ENCODE measurements around the gene DBT. TPM values are rescaled to one million over a fixed set of nuclear protein-coding genes. Genes with fewer than 3 reads are reported as not detected.
"Not testable (repeated sequence)": the region's sequence is repeated elsewhere in the genome, so short reads cannot be mapped to it uniquely, and the experiment has no call there.

Gene DBT
- 10 to 100 TPM in 2 of 3 donors, 1 to 10 TPM in 1; 9.7 to 11.5 (median 11.3) TPM for total RNA-seq

DNA sequence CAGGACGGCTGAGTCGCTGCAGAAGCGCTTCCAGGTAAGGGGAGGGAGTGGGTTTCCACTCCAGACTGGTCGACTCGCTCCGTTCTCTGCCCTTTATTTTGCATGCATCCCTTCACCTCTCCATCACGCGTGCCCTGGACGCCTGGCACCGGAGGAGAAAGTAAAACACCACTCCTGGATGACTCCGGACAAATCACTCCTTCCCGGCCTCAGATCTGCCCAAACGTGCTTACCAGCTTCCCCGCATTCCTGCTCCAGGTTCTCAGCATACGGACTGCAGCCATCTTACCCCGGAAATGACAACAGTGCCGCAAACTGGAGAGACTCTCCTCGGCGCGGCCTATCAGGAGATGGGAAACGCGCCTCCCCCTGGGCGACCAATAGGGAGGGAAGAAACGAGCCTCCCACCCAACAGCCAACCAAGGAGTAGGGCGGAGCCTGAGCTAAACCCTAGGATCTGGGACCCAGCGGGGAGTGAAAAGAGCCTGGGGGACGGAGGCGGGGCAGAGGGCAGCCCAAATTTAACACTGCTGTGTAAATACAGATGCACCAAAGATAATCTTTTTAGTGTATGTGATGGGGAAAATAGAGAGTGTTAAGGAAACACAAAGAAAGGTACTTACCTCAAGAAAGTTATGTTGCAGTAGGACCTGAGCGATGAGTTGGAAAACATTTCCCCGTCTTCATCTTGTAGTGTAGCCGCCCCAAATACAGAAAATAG, at the start of gene DBT:
DBT (minus strand) TSS at position 298 of the 721 bp plus-strand sequence; CDS start at position 284, 14 bp downstream.
- H3K9me3 Mint-ChIP-seq = no peaks in the 10 kb centered on the region
- peak; percentile 85 for DNase-seq
- H3K4me3 Mint-ChIP-seq = no peak within 1 kb of the TSS
- ATAC-seq = peak; percentile 100
- peaks cover 13% of the 10 kb centered on the region for H3K4me1 Mint-ChIP-seq (ENCODE audit: low read depth)
- H3K36me3 Mint-ChIP-seq (ENCODE audit: insufficient read depth) = no peaks in the 10 kb centered on the region
- H3K27me3 Mint-ChIP-seq (ENCODE audit: low read depth) = no peaks in the 10 kb centered on the region

DNA sequence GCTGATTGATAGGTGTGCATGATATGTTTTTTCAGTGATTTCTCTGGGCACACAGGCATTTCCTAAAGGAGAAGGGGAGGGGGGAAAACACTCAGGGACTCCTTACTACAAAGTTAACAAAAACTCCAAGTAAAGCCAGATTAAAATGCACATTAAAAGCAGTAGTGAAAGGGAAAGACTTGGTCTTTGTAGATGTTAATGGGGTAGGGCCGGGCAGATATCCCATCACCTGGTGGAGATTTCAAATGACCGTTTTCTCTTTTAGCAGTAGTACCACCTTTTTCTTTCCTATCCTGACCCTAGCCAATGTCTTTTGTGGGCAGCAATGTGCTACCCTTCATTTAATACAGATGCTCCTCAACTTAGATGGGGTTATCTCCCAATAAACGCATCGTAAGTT, 48.9 kb upstream of the DBT start:
- peaks cover 8% of the 10 kb centered on the region for H3K4me1 Mint-ChIP-seq (ENCODE audit: low read depth)
- H3K36me3 Mint-ChIP-seq (ENCODE audit: insufficient read depth) = peaks cover 7% of the 10 kb centered on the region
- DNase-seq = no peak
- ATAC-seq = no peak
- no peak overlapping the region for H3K4me3 Mint-ChIP-seq
- no peaks in the 10 kb centered on the region for H3K27me3 Mint-ChIP-seq (ENCODE audit: low read depth)
- peaks cover 5% of the 10 kb centered on the region for H3K9me3 Mint-ChIP-seq

DNA sequence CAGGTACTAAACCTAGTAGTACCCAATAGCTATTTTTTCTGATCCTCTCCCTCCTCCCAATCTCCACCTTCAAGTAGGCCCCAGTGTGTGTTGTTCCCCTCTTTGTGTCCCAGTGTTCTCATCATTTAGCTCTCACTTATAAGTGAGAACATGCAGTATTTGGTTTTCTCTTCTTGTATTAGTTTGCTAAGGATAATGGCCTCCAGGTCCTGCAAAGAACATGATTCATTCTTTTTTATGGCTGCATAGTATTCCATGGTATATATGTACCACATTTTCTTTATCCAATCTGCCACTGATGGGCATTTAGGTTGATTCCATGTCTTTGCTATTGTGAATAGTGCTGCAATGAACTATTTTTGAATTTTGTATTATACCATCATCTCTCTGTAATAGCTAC, 47.4 kb upstream of the DBT start:
- ATAC-seq; H3K27me3 Mint-ChIP-seq (ENCODE audit: low read depth); H3K4me1 Mint-ChIP-seq (ENCODE audit: low read depth); H3K4me3 Mint-ChIP-seq; DNase-seq; H3K9me3 Mint-ChIP-seq: not testable (repeated sequence)
- peaks cover 16% of the 10 kb centered on the region for H3K36me3 Mint-ChIP-seq (ENCODE audit: insufficient read depth)

DNA sequence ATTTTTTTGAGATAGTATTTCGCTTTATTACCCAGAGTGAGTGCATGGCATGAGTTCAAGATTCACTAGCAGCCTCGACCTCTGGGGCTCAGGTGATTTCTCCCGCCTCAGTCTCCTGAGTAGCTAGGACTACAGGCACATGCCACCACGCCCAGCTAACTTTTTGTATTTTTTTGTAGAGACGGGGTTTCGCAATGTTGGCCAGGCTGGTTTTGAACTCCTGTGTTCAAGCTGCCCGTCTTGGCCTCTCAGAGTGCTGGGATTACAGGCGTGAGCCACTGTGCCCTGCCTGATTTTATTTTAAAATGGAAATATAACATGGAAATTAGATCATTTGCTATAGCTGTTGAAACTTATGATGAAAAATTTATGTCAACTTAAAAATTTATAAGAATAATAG, 46.5 kb upstream of the DBT start:
- no peak for ATAC-seq
- H3K4me1 Mint-ChIP-seq (ENCODE audit: low read depth) = peaks cover 10% of the 10 kb centered on the region
- H3K4me3 Mint-ChIP-seq = no peak overlapping the region
- no peak for DNase-seq
- H3K36me3 Mint-ChIP-seq (ENCODE audit: insufficient read depth) = peaks cover 16% of the 10 kb centered on the region
- no peaks in the 10 kb centered on the region for H3K27me3 Mint-ChIP-seq (ENCODE audit: low read depth)
- peaks cover 5% of the 10 kb centered on the region for H3K9me3 Mint-ChIP-seq

DNA sequence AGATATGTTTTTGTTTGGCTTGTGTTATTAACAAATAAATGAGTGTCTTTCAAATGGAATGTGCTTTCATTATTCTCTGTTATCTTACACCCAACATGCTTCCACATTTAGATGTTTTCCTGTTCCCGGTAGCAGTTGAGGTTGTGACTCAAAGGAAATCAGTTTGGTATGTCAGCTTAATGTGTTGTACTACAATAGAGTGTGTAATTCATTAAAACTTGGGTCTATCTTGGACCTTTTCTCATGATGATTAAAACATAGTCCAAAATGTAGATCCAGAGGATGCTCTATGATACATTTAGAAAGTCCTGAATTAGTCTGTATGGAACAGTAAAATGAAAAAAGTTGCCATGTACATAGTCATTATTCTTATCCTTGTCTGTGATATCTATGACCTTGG, 43.1 kb upstream of the DBT start:
- no peak for DNase-seq
- H3K36me3 Mint-ChIP-seq (ENCODE audit: insufficient read depth) = peaks cover 21% of the 10 kb centered on the region
- ATAC-seq = no peak
- peaks cover 5% of the 10 kb centered on the region for H3K9me3 Mint-ChIP-seq
- peaks cover 2% of the 10 kb centered on the region for H3K4me1 Mint-ChIP-seq (ENCODE audit: low read depth)
- H3K4me3 Mint-ChIP-seq = no peak overlapping the region
- no peaks in the 10 kb centered on the region for H3K27me3 Mint-ChIP-seq (ENCODE audit: low read depth)

GRCh38 chr1:100290291-100290690, 40.7 kb upstream of the DBT start:
- Mint-ChIP-seq H3K9me3 (no peaks in the 10 kb centered on the region), H3K4me1 (ENCODE audit: low read depth) (peaks cover 2% of the 10 kb centered on the region), H3K36me3 (ENCODE audit: insufficient read depth) (peaks cover 24% of the 10 kb centered on the region), H3K4me3 (no peak overlapping the region), H3K27me3 (ENCODE audit: low read depth) (no peaks in the 10 kb centered on the region)
- ATAC-seq = no peak
- DNase-seq = no peak

DNA sequence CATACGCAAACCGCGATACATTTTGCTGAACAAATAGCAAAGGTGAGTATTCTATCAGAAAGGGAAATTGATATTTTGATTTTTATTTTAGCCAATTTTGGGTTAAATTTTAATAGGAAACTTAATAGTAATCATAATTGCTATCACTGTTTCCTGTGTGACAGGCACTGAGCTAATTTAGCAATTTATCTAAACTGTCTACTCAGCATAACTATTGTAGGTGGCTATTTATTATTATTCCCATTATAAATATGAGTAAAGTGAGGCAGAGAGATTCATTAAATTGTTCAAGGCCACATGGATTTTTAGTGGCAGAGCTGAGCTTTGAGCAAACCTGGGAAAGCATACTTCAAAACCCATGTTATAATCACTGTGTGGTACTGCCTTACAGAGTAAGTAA, 37.5 kb upstream of the DBT start:
- no peak for ATAC-seq
- Mint-ChIP-seq H3K27me3 (ENCODE audit: low read depth) (no peaks in the 10 kb centered on the region), H3K9me3 (no peaks in the 10 kb centered on the region), H3K4me1 (ENCODE audit: low read depth) (no peaks in the 10 kb centered on the region), H3K36me3 (ENCODE audit: insufficient read depth) (peaks cover 19% of the 10 kb centered on the region), H3K4me3 (no peak overlapping the region)
- DNase-seq = no peak

DNA sequence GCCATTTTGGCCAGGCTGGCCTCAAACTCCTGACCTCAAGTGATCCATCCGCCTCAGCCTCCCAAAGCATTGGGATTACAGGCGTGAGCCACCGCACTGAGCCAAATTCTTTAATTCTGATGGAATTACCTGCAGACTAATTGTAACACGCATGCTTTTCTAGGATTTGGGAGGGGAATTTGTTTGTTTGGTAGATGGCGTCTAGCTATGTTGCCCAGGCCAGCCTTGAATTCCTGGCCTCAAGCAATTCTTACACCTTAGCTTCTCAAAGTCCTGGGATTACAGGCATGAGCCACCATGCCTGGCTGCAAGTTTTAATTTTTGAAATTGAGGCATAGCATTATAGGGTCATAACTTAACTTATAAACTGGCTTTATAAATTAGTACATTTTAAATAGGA, 35.0 kb upstream of the DBT start:
- Mint-ChIP-seq H3K27me3 (ENCODE audit: low read depth) (no peaks in the 10 kb centered on the region), H3K4me3 (no peak overlapping the region)

GRCh38 chr1:100279954-100280682, 30.5 kb upstream of the DBT start:
- peaks cover 38% of the 10 kb centered on the region for H3K36me3 Mint-ChIP-seq (ENCODE audit: insufficient read depth)
- H3K4me1 Mint-ChIP-seq (ENCODE audit: low read depth) = peaks cover 22% of the 10 kb centered on the region
- no peak overlapping the region for H3K4me3 Mint-ChIP-seq
- H3K9me3 Mint-ChIP-seq = no peaks in the 10 kb centered on the region
- ATAC-seq = no peak
- no peak for DNase-seq
- no peaks in the 10 kb centered on the region for H3K27me3 Mint-ChIP-seq (ENCODE audit: low read depth)

More for the DNA sequence above, 35.0 kb upstream of the DBT start:
- ATAC-seq = no peak
- Mint-ChIP-seq H3K4me1 (ENCODE audit: low read depth) (peaks cover 5% of the 10 kb centered on the region), H3K9me3 (no peaks in the 10 kb centered on the region), H3K36me3 (ENCODE audit: insufficient read depth) (peaks cover 23% of the 10 kb centered on the region)
- DNase-seq = no peak

GRCh38 chr1:100279358-100279923, 29.8 kb upstream of the DBT start:
- H3K27me3 Mint-ChIP-seq (ENCODE audit: low read depth) = no peaks in the 10 kb centered on the region
- DNase-seq = no peak
- H3K36me3 Mint-ChIP-seq (ENCODE audit: insufficient read depth) = peaks cover 39% of the 10 kb centered on the region
- H3K4me3 Mint-ChIP-seq = no peak overlapping the region
- no peak for ATAC-seq
- peaks cover 22% of the 10 kb centered on the region for H3K4me1 Mint-ChIP-seq (ENCODE audit: low read depth)
- H3K9me3 Mint-ChIP-seq = no peaks in the 10 kb centered on the region

- no peaks in the 10 kb centered on the region for H3K9me3 Mint-ChIP-seq
- H3K4me3 Mint-ChIP-seq = no peak overlapping the region
- peaks cover 43% of the 10 kb centered on the region for H3K36me3 Mint-ChIP-seq (ENCODE audit: insufficient read depth)
- H3K27me3 Mint-ChIP-seq (ENCODE audit: low read depth) = no peaks in the 10 kb centered on the region
- DNase-seq (peak; percentile 24), ATAC-seq (no peak)
- peaks cover 27% of the 10 kb centered on the region for H3K4me1 Mint-ChIP-seq (ENCODE audit: low read depth)
Observed at GRCh38 chr1:100277866-100278265, 28.2 kb upstream of the DBT start.

GRCh38 chr1:100268202-100268601, 18.6 kb upstream of the DBT start:
- DNase-seq = no peak
- ATAC-seq = no peak
- no peaks in the 10 kb centered on the region for H3K27me3 Mint-ChIP-seq (ENCODE audit: low read depth)
- H3K36me3 Mint-ChIP-seq (ENCODE audit: insufficient read depth) = peaks cover 30% of the 10 kb centered on the region
- H3K4me3 Mint-ChIP-seq = peak overlapping the region; percentile 100
- peaks cover 48% of the 10 kb centered on the region for H3K4me1 Mint-ChIP-seq (ENCODE audit: low read depth)
- H3K9me3 Mint-ChIP-seq = no peaks in the 10 kb centered on the region

DNA sequence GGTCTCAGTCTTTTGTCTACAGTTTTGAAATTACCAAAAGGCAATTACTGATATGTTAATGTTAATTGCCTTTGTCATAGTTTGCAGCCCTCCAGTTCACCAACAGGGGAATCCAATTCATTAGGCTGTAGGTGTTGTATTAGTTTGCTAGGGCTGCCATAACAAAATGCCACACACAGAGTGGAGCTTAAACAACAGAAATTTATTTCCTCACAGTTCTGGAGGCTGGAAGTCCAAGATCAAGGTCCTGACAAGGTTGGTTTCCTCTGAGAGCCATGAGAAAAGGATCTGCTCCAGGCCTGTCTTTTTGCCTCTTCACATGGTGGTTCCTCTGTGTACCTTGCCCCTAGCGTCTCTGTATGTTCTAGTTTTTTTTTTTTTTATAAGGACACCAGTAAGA, 17.6 kb upstream of the DBT start:
- no peaks in the 10 kb centered on the region for H3K27me3 Mint-ChIP-seq (ENCODE audit: low read depth)
- DNase-seq = no peak
- H3K4me1 Mint-ChIP-seq (ENCODE audit: low read depth) = peaks cover 48% of the 10 kb centered on the region
- ATAC-seq = no peak
- H3K4me3 Mint-ChIP-seq = peak overlapping the region; percentile 100
- H3K9me3 Mint-ChIP-seq = no peaks in the 10 kb centered on the region
- peaks cover 30% of the 10 kb centered on the region for H3K36me3 Mint-ChIP-seq (ENCODE audit: insufficient read depth)

- H3K4me3 Mint-ChIP-seq = peak overlapping the region; percentile 100
- no peaks in the 10 kb centered on the region for H3K27me3 Mint-ChIP-seq (ENCODE audit: low read depth)
- H3K9me3 Mint-ChIP-seq = no peaks in the 10 kb centered on the region
- DNase-seq = no peak
- H3K36me3 Mint-ChIP-seq (ENCODE audit: insufficient read depth) = peaks cover 29% of the 10 kb centered on the region
- peak; percentile 20 to 28 for ATAC-seq
- H3K4me1 Mint-ChIP-seq (ENCODE audit: low read depth) = peaks cover 44% of the 10 kb centered on the region
Observed at GRCh38 chr1:100266741-100267140, 17.1 kb upstream of the DBT start.
